Measurements from ENCODE around the gene NAA40.

DNA sequence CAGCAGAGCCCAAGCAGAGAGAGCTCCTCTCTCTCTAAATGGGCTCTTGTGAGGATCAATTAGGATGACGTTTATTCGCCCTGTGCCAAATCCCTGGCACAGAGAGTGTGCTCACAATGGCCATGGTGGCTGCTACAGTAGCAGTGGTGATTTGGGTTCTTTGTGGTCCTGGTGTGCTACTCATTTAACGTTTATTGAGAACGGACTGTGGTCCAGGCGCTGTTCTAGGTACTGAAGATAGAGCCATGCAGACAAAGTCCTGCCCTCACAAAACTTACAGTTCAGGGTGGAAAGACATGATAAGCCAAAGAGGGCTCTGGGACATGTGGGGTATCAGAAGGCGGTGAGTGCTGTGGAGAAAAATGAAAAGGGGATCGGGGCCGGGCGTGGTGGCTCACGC is 52.8 kb downstream of the NAA40 start:
- TF ChIP-seq EP300 (IDR thresholded peaks at IDR 0.05) (no peak), CTCF (IDR thresholded peaks at IDR 0.05) (no peak)

Data from gastroesophageal sphincter (tissue), 3 donors.